ENCODE results near the gene HDAC4. TPM values are rescaled to one million over a fixed set of nuclear protein-coding genes. Genes with fewer than 3 reads are reported as not detected.
A peak's percentile ranks its signal among the peaks of the same experiment; 100 is the strongest.

Gene HDAC4
- total RNA-seq, 1 experiment from 2014 or later: 10.9 TPM

DNA sequence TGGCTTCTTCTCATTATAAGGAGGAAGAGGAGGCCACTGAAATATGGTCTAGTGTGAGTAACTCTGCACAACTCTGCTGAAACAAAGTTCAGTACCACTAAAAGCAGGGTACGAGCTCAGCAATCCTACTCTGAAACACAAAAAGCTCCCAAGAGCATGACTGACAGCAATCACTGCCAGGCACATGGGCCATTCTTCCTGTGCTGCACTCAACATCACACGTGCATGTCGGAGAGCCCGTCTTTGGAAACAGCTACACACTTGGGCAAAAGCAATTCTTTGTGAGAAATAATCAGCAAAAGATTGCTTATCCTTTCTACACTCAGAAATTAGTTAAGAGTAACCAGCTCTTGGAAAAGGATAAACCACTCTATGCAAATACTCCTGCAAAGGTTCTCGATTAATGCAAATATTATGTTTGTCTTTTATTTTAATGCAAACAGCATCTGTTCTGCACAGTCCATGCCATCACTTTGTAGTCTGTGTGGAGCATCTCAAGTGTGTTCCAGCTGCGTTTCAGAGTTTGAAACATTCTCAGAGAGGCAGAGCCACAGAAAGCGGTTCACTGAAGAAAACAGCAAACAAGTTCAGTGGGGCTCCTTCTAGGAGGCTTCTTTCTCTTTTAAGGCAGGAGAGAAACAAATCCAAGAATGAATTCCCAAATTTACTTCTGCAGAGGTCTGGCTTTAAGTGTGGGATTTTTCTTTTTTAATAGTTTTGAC is 145.0 kb downstream of the HDAC4 start:
- no peak for DNase-seq (ENCODE audit: low spot score)

DNA sequence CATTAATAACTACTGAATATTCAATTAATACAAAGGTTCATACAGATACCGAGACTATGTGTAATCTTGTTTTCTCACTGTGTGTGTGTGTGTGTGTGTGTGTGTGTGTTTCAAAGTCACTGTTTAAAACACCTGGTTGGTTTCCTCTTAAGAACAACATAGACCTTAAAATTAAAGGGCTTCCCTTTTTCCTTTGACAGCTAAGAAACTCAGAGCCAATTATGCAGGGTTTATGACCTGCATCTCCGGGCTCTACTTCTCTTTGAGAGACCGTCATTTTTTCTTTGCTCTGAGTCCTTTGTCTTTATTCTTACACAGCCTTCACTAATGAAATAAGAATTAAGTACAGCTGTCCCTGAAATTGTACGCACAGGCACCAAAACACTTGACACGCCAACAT is 145.6 kb downstream of the HDAC4 start:
- no peak for DNase-seq (ENCODE audit: low spot score)

DNA sequence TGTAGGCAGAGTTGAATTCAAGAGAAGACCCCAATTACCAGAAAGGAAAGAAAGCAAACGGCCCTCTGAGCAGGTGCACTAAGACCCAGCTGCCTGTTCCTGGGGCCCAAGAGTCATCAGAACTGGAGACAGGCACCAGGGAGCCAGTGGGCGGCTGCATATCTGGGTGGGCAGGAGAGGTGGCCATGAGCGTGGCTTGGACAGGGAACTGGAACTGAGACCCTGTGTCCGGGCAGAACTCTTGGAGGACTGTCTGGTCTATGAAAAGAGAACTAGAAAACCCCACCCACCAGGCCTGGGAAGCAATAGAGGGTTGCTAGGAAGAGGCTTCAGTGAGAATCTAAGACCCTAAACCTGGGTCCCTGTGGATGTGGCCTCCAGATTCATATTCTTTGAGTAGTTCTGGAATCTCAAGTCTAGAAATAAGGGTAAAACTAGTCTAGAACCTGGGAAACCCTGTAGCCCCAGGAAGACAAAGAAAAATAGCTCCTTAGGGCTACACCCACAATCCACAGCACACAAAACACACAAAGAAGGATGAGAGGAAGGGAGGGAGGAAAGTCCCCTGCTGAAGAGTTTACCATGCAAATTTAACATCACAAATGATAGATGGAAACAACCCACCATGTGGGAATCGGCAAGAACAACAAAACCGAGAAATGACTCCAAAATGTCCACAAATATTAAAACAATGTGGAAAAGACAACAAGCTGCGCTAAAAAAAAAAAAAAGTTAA is 147.0 kb downstream of the HDAC4 start:
- no peak for DNase-seq (ENCODE audit: low spot score)

DNA sequence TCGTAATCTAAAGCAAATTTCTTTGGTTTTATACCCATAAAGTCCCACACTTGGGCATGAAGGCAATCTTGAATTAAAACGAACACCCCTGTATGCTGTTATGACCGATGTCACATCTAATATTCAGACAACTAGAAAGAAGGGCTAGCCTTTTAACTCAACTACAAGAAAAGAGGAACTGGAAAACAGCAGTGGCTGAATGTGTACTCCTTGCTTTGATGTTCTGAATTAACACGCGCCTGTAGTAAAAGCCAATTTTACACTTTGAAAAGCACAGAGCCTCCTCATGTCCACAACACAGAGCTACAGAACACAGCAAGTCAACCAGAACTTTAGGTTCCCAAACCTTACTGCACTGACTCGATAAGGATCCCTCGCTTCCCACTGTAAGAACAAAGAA is 147.6 kb downstream of the HDAC4 start:
- no peak for DNase-seq (ENCODE audit: low spot score)

DNA sequence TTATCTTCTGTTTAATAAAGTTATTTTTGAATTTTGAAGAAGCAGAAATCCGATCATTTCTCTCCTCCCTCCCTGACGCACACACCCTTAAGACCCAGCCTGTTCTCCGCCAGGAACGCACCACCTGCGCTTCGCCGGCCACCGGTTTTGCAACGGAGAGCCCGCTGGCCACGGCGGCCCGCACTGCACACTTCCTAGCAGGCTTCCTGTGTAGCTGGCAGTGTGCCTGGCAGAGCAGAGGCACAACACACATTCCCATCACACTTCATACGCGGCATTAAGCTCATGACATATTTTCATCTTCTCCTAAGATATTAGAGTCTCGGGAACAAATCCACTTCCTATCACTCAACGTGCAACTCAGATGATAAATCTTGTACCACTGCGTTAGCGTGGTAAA is 148.0 kb downstream of the HDAC4 start:
- no peak for DNase-seq (ENCODE audit: low spot score)

DNA sequence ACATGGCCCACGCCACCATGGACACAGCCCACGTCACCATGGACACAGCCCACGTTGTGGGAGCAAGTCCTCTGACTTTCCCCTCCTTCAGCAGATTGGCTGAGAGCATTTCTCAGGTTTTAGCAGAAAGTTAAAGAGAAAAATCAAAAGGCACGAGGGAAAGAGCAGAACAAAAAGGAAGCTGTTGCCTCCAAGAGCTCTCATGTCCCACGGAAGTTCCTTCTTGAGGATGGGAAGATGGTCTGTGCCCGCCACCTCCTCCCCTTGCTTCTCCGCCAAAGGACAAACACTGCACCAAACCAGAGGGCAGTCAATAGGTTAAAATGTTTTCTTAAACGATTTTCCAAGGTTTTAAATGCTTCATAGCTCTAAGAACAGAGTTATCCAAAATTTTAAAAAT is 148.4 kb downstream of the HDAC4 start:
- DNase-seq (ENCODE audit: low spot score): no peak

DNA sequence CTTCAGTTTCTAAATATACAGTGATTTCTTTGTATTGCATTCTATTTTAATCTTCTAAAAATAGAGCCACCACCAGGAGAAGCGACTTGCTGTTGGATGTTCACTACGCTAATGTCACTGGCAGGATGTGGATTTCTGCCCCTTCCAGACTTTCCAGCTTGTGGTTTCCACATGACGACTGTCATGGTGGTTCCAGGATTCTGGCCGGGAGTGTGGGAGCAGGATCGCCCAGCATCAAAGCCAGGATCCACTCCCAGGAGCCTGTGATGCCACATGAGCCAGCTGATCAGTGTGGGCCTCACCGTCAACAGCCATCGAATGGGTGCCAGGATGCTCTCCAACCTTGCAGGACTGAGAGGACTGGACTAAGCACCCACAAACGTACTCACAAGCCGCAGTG is 148.8 kb downstream of the HDAC4 start:
- peak; percentile 28 for DNase-seq (ENCODE audit: low spot score)

DNA sequence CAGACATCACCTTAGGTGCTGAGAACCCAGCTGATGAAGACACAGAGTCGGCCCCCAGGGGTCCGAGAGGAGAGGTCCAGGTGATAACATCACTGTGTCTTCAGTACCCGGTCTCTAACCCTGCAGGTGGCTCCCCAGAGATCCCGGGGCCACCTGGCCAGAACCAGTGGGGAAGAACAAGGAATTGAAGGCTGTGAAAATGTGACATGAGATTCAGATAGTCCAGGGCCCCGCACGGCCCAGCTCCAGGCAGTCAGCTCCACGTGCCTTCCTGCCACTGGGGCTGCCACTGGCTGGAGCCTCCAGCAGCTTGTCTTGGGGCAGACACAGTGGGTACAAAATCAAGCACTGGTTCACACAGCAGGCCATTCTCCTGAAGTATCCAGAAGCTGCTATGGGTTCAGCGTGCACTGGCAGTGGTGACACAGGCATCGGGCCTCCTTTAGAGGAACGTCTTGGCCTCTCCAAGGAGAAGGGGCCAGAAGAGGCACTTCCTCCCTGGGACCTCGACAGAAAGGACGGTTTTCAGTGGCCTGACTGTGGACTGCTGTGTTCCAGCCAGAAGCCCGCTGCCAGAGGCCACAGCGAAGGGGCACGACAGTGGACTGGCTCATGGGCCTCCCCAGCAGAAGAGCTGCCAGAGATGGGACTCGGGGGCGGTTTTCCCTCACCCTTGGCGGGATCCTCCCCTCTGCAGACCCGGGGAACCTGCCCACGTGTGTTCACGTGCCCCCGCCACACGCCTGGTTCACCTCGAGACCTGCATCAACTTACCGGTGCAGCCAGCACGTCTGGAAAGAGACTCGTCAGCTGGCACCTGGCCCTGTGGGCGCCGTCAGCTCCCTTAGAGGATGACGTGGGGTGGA is 150.4 kb downstream of the HDAC4 start:
- DNase-seq (ENCODE audit: low spot score): no peak

DNA sequence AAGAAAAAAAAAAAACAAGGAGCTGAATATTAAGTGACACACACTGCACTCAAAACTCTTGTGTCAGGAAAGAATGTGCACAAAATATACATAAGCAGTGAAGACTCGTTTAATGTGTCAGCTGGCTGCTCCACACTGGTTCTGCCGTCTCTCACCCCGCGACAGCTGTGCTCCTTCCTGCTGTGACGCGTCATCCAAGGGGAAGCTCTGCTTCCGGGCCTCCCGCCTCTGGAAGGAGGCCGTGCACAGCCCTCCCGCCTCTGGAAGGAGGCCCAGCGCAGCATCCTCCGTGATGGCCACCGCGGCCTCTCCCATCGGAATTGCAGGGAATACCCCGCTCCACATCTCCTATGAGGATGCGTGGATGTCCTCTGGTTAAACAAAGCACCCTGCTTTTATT is 151.0 kb downstream of the HDAC4 start:
- DNase-seq (ENCODE audit: low spot score): peak; percentile 46

DNA sequence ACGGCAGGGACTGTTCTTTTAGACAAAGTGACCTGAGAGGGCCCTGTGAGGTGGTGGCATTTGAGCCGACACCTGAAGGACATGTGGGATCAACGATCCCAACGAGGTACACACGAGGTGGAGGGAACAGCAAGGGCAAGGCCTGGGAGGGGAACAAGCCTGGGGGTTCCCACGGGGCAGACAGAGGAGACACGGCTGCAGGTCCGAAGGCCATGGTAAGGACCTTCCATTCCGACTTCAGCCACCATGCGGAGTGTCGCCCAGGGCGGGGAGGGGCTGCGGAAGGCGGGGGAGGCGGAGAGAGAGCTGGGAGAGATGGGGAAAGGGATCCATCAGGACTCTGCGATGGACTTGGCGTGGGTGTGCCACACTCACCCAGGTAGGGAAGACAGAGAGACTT is 151.8 kb downstream of the HDAC4 start:
- DNase-seq (ENCODE audit: low spot score): no peak

DNA sequence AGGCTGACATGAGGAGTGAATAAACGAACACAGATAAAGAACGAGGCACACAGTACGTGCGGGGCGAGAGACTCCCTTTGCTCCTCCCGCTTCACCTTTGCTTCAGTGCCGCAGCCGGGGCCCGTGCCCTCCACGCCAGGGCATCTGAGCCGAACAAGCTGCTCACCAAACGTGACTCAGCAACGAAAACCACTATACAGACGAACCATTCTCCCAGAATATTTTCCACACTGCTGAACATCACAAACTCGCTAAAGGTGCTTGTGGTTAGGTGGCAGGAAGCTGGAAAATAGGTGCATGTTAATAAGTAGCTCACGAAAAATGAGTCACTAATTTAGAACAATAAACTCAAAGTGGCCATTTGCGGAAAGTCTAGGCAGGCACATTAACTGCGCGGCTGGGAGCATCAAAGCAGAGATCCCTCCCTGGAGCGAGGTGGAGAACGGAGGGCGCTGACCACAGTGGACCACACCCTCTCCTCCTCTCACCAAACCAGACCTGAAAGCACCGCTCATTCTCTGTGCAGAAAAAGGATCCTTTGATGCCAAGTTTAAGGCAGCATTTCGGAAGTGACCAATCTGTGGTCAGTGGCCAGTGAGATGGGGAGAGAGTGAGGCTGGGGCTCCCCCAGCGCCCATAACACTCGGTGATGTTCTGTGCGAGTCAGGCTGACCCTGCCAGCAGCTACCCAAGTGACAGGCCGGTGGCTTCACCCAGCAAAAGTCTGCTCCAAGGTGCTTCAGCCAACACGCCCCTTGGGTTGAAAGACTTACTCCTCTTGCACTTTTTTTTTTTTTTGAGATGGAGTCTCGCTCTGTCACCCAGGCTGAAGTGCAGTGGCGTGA is 153.2 kb downstream of the HDAC4 start:
- DNase-seq (ENCODE audit: low spot score): peak; percentile 90

DNA sequence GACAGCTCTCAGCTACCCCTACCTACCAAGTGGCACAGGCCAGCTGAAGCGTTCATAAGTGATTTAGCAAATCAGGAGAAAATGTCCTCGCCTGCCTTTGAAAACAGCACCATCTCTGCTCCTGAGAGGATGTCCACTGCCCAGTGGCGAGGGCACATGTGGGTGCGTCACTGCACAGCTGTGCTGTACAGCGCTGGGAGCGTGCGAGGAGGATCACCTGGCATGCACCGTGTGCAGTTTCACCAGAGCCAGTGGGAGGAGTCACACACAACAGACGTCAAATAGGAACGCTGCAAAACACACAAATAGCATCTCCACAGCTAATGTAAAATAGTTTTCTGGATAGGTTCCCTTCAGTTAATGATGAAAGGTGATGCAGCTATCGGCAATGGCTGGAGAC is 154.1 kb downstream of the HDAC4 start:
- no peak for DNase-seq (ENCODE audit: low spot score)

DNA sequence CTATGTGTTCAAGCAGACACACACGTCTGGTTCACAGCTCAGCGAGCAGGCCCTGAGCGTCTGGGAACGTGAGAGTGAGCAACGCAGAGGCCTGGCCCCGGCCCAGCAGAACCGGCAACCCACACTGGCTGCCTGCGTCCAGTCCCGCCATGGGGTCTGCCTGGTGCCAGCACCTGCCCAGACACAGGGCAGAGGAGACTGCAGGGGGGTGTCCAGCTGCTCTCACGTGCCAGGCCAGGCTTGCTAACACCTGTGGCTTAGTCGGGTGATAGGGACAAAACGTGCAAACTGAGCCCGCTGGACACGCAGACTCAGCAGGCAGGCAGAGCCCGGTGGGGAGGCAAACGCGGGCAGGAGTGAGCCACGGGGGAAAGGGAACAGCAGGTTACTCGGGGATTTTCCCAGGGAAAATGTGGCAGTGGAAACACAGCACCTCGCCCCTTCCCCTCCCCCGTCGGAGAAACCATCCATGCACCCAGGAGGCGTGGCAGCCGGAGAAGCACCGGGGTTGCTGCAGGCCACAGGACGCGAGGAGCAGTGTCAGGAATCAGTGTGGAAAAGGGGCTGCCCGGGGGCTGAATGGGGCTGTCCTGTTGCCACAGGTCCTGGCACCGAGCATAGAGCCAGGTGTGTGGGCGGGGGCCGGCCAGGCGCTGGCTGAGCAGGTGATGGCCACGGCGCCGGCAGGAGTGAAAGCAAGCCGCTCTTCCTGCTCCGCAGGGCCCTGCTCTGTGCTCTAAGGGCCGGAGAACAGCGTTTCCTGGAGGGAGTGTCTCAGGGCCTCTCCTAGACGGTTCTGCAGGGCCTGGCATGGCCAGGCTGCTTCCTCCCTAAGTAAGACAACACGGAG is 154.7 kb downstream of the HDAC4 start:
- DNase-seq (ENCODE audit: low spot score): no peak

DNA sequence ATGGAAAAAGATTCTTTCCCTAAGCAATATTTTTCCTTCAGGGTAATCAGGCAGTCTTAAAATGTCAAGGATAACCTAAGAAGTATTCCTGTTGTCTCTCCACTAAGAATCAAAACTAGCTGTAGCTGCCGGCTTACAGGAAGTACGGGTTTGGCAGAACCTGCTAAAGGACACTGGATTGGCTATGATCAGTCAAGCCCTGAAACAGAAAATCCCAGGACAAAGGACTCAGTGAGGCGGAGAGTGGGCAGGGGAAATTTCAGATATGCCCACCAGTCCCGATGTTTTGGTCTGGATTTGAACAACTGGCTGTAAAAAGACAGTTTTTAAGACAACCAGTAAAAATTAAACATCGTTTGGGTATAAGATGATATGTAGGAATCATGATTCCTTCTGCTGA is 155.7 kb downstream of the HDAC4 start:
- DNase-seq (ENCODE audit: low spot score): no peak

DNA sequence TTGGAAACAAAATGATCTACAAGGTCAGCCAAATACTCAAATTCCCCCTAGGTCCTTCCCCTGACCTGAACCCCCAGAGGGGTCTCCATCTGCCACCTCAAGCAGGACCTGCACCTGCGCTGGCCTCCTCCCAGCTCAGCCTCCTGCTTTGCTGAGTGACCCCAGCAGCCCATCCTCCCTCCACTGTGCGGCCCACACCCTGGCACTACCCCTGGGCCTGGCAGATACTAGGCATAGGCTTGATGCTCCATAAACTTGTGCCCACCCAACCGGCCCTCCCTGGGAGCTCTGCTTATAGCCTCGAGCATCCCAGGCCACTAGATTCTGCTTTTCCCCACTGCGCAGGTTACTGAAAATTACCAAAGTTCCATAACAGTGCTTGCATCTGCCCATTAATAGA is 156.2 kb downstream of the HDAC4 start:
- no peak for DNase-seq (ENCODE audit: low spot score)

DNA sequence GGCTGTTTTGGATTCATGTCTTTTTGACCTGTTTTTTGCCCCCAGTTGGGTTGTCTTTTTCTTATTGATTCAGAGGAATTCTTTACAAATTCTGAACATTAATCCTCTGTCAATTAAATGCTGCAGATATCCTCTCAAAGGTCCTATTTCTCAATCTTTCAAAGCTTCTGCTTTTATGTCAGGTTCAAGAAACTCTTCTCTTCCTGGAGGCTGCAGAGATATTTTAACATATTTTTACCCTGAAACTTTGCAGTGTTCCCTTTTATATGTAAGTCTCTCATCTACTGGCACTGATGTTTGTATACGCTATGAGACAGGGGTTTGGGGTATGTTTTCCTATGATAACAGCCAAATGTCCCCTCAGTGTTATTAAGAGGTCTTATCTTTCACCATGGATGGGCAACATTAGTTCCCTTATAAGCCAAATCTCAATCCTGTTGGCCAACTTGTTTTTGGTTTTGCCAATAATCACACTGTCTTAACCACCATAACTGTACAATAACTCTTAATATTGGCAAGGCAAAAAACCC is 159.3 kb downstream of the HDAC4 start:
- no peak for DNase-seq (ENCODE audit: low spot score)

DNA sequence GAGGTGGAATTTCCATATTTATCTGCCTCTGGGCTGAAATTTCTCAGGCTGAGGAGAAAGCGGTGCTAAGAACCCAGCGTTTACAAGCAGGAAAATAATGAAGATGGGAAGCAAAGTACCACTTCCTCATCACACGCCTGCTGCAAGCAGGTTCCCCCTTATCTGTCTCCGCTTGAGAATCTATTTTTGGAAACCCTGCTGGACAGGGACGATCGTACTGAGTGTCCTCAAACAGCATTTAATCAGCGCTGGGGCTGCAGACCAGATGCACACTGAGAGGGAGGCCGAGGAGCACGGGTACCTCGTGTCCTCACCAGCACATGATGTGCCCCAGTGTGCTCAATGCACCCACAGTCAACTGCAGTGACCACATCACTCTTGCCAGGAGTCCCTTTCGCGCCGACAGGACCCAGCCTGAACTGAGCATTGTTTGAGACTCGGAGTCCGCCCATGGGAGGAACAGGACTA is 160.4 kb downstream of the HDAC4 start:
- DNase-seq (ENCODE audit: low spot score): no peak

DNA sequence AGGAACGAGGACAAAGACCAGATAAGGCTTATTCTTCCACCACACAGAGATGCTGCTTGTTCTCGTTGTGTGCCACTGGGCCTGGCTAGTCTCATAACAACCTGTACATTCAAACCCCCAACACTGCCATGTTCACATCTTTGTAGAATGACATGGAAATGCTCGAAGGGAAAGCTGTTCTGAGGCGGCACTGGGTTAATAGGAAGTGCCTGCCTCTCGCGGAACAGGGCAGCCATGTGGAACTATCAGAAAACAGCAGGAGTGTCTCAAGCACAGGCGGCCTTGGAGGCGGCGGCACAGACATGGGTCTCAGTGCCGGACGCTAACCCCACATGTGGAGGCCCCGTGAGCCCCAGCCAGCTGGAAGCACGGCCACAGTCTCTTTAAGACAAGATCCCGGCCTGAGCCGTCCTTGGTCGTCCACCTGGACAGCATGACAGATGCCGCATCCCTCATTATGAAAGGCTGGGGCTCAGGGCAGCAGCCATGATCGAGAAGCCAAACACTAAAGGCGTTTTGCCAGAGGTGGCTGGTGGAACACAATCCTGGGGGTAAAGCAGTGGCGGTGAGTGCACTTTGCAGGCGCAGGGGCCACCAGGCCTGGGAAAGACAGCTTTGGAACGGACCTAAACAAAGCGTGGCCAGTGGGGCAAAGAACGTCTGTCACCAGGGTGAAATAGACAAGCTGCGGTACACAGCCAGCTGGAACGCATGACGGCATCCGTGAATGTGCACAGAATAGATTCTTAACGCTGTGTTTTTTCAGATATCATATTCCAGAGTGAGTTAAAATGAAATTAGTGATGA is 161.0 kb downstream of the HDAC4 start:
- DNase-seq (ENCODE audit: low spot score): no peak

DNA sequence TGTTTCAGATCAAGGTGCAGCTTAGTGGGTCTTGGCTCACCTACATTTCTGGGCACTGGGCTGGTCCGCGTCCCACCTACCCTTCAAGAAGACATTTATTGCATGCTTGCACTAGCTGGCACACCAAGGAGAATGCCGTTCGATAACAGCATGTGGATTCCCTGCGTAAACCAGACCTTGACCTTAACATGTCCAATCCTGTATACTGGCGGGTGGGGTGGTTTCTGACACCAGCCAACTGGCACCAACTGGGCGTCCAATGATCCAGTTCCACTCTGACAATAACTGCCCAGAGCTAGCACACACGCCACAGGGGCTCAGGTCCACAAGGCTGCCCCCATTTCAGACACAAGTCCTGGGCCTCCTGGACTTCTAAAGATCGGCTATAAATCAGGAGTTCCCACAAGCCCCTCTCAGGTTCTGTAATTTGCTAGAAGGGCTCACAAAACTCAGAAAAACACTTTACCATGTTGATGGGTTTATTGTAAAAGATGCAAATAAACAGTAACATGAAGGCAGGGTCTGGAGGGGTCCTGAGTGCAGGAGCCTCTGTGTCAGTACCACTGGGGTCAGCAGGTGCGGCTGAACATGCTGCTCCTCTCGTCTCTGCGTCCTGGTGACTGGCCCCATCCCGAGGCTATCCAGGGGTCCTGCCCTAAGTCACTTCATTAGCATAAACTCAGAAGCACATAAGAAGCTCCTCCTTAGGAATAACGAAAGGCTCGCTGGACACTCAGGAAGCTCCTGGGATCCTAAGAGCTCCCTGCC is 161.8 kb downstream of the HDAC4 start:
- DNase-seq (ENCODE audit: low spot score): no peak

Measured in A172 (cell line).